Karpas-422 (cell line): ENCODE results near the gene ROBO1. TPM values are rescaled to one million over a fixed set of nuclear protein-coding genes. Genes with fewer than 3 reads are reported as not detected.

Experiments used
- DNase-seq: peaks from one replicate; pipeline ENCODE4 v3.0.0-alpha.2; 2015
- H2AFZ ChIP-seq: fragments of 200-600 bp; sonication (generic); 2 replicates; pipeline ENCODE4 v1.6.1; 2014; ENCODE audit warnings: antibody characterized with exemption, low read length, mixed read lengths
- H3K27ac ChIP-seq: fragments of 200-600 bp; sonication (generic); 2 replicates; pipeline ENCODE4 v1.5.1; 2014; ENCODE audit warnings: mild to moderate bottlenecking, low read length, moderate library complexity
- H3K27me3 ChIP-seq: fragments of 200-600 bp; sonication (generic); 2 replicates; pipeline ENCODE4 v1.6.1; 2014; ENCODE audit warnings: low read length, mixed read lengths
- H3K36me3 ChIP-seq: fragments of 200-600 bp; sonication (generic); 2 replicates; pipeline ENCODE4 v1.6.1; 2014; ENCODE audit warnings: low read length, mixed read lengths; ENCODE audit not compliant: insufficient read depth
- H3K4me1 ChIP-seq: fragments of 200-600 bp; sonication (generic); 2 replicates; pipeline ENCODE4 v1.6.1; 2014; ENCODE audit warnings: mild to moderate bottlenecking, low read length, mixed read lengths
- H3K4me2 ChIP-seq: fragments of 200-600 bp; sonication (generic); 2 replicates; pipeline ENCODE4 v1.6.1; 2014; ENCODE audit warnings: low read length, low read depth, mild to moderate bottlenecking; ENCODE audit not compliant: poor library complexity, severe bottlenecking
- H3K4me3 ChIP-seq: fragments of 200-600 bp; sonication (generic); 2 replicates; pipeline ENCODE4 v1.5.1; 2014; ENCODE audit warnings: mild to moderate bottlenecking, antibody characterized with exemption, low read length, mixed read lengths
- H3K79me2 ChIP-seq: fragments of 200-600 bp; sonication (generic); 2 replicates; pipeline ENCODE4 v1.6.1; 2014; ENCODE audit warnings: mild to moderate bottlenecking, low read length, mixed read lengths
- H3K9ac ChIP-seq: fragments of 200-600 bp; sonication (generic); 2 replicates; pipeline ENCODE4 v1.6.0; 2014; ENCODE audit warnings: low read length
- H3K9me2 ChIP-seq: fragments of 200-600 bp; sonication (generic), shearing (Covaris generic); replicated peaks from 2 replicates; pipeline ENCODE4 v1.6.0; 2014; ENCODE audit warnings: mild to moderate bottlenecking, low read length, moderate library complexity; ENCODE audit not compliant: insufficient read depth
- H3K9me3 ChIP-seq: fragments of 300-700, 200-600 bp; sonication (generic); 2 replicates; pipeline ENCODE4 v1.6.1; 2014; ENCODE audit warnings: low read length, mixed read lengths
- H4K20me1 ChIP-seq: fragments of 200-600 bp; sonication (generic); 2 replicates; pipeline ENCODE4 v1.6.1; 2014; ENCODE audit warnings: mild to moderate bottlenecking, antibody characterized with exemption, low read length, low read depth; ENCODE audit not compliant: insufficient read depth
- total RNA-seq: library from RNA; depleted of rRNA; stranded (reverse); fragments of >200 nt; shearing (Covaris generic); gene quantifications from 2 replicates; pipeline ENCODE4 v1.2.3, GENCODE V29; 2014; ENCODE audit warnings: low replicate concordance

The ROBO1 gene
- total RNA-seq, 1 experiment from 2014 or later: not detected

DNA sequence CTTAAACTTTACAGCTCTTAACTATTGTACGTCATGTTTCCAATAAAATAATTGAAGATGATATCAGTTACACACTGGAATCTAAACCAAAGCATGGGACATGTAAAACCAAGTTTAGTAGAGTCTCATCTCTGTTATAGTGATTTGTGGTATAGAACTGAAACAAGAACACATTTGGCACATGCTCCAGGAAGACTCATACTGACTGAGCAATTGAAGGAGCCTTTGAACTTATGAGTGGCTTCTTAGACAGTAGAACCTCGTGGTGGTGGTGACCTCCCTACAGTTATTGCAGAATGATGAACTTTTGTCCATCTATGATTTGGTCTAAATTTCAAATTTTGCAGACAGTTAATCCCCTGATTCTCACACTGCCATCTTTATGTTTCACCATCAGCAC lies 729.7 kb downstream of the ROBO1 start:
- no peak overlapping the region for H3K4me2 ChIP-seq
- H2AFZ ChIP-seq: no peak overlapping the region
- no peak overlapping the region for H3K27ac ChIP-seq
- no peak overlapping the region for H3K9ac ChIP-seq
- H3K4me3 ChIP-seq: no peak overlapping the region
- H3K36me3 ChIP-seq: no peaks in the 10 kb centered on the region
- no peaks in the 10 kb centered on the region for H3K4me1 ChIP-seq
- no peaks in the 10 kb centered on the region for H3K9me3 ChIP-seq
- H3K79me2 ChIP-seq: no peaks in the 10 kb centered on the region
- no peaks in the 10 kb centered on the region for H3K9me2 ChIP-seq
- H4K20me1 ChIP-seq: no peaks in the 10 kb centered on the region
- no peak for DNase-seq
- H3K27me3 ChIP-seq: no peaks in the 10 kb centered on the region

DNA sequence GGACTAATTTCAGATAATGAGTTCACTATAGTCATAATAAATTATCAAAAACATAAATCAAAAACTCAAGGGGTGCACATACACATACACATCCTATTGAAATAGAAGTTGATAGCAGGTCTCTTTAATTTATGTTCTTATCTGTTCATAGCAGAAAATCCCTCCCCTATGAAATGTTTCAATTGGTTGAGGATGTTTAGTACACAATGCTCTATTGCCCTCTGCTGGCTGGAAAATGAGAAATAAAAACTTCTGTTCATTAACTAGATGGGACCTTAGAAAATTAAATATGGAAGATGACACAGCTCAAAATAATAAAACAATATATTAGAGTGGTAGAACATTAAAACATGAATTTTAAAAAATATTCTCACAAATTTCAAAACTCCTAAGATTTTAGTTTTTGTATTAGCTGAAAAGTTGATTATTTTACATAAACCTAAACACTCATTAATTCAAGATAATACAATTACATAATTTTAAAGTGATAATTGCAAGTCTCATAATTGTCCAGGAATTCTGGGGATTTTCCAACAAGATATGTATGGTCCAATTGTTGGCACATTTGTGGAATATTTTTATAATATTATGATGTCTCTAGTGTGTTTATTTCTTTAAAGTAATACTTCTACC lies 735.0 kb downstream of the ROBO1 start:
- Histone ChIP-seq H4K20me1 (no peaks in the 10 kb centered on the region), H3K4me2 (no peak overlapping the region), H3K4me1 (no peaks in the 10 kb centered on the region), H3K9ac (no peak overlapping the region), H2AFZ (no peak overlapping the region), H3K79me2 (no peaks in the 10 kb centered on the region), H3K27ac (no peak overlapping the region), H3K36me3 (no peaks in the 10 kb centered on the region), H3K9me3 (no peaks in the 10 kb centered on the region), H3K4me3 (no peak overlapping the region), H3K27me3 (no peaks in the 10 kb centered on the region), H3K9me2 (no peaks in the 10 kb centered on the region)
- DNase-seq: peak; percentile 83

GRCh38 chr3:79030157-79030556 lies 737.6 kb downstream of the ROBO1 start:
- Histone ChIP-seq H3K27me3 (no peaks in the 10 kb centered on the region), H3K9me2 (no peaks in the 10 kb centered on the region), H3K9me3 (no peaks in the 10 kb centered on the region), H3K79me2 (no peaks in the 10 kb centered on the region), H3K36me3 (no peaks in the 10 kb centered on the region), H2AFZ (no peak overlapping the region), H3K4me1 (no peaks in the 10 kb centered on the region), H3K27ac (no peak overlapping the region), H3K9ac (no peak overlapping the region), H4K20me1 (no peaks in the 10 kb centered on the region), H3K4me2 (no peak overlapping the region), H3K4me3 (no peak overlapping the region)
- no peak for DNase-seq

- H4K20me1 ChIP-seq: no peaks in the 10 kb centered on the region
- no peak overlapping the region for H3K27ac ChIP-seq
- no peaks in the 10 kb centered on the region for H3K79me2 ChIP-seq
- no peaks in the 10 kb centered on the region for H3K27me3 ChIP-seq
- no peak overlapping the region for H3K9ac ChIP-seq
- no peak overlapping the region for H2AFZ ChIP-seq
- no peaks in the 10 kb centered on the region for H3K9me2 ChIP-seq
- no peak overlapping the region for H3K4me2 ChIP-seq
- no peaks in the 10 kb centered on the region for H3K9me3 ChIP-seq
- DNase-seq: no peak
- no peak overlapping the region for H3K4me3 ChIP-seq
- no peaks in the 10 kb centered on the region for H3K36me3 ChIP-seq
- H3K4me1 ChIP-seq: no peaks in the 10 kb centered on the region
These were observed 738.9 kb downstream of the ROBO1 start for GRCh38 chr3:79028916-79029315.

GRCh38 chr3:79027593-79027992 lies 740.2 kb downstream of the ROBO1 start:
- Histone ChIP-seq H3K36me3 (no peaks in the 10 kb centered on the region), H3K9me2 (no peaks in the 10 kb centered on the region), H3K27me3 (no peaks in the 10 kb centered on the region), H3K4me1 (no peaks in the 10 kb centered on the region), H4K20me1 (no peaks in the 10 kb centered on the region), H2AFZ (no peak overlapping the region), H3K79me2 (no peaks in the 10 kb centered on the region), H3K9me3 (no peaks in the 10 kb centered on the region), H3K27ac (no peak overlapping the region), H3K9ac (no peak overlapping the region), H3K4me2 (no peak overlapping the region), H3K4me3 (no peak overlapping the region)
- no peak for DNase-seq

GRCh38 chr3:79019924-79020173 lies 747.9 kb downstream of the ROBO1 start:
- Histone ChIP-seq H4K20me1 (no peaks in the 10 kb centered on the region), H3K4me2 (no peak overlapping the region), H3K27me3 (no peaks in the 10 kb centered on the region), H3K9me2 (no peaks in the 10 kb centered on the region), H3K79me2 (no peaks in the 10 kb centered on the region), H3K4me3 (no peak overlapping the region), H3K36me3 (no peaks in the 10 kb centered on the region), H2AFZ (no peak overlapping the region), H3K27ac (no peak overlapping the region), H3K9ac (no peak overlapping the region), H3K4me1 (no peaks in the 10 kb centered on the region), H3K9me3 (no peaks in the 10 kb centered on the region)
- DNase-seq: no peak

DNA sequence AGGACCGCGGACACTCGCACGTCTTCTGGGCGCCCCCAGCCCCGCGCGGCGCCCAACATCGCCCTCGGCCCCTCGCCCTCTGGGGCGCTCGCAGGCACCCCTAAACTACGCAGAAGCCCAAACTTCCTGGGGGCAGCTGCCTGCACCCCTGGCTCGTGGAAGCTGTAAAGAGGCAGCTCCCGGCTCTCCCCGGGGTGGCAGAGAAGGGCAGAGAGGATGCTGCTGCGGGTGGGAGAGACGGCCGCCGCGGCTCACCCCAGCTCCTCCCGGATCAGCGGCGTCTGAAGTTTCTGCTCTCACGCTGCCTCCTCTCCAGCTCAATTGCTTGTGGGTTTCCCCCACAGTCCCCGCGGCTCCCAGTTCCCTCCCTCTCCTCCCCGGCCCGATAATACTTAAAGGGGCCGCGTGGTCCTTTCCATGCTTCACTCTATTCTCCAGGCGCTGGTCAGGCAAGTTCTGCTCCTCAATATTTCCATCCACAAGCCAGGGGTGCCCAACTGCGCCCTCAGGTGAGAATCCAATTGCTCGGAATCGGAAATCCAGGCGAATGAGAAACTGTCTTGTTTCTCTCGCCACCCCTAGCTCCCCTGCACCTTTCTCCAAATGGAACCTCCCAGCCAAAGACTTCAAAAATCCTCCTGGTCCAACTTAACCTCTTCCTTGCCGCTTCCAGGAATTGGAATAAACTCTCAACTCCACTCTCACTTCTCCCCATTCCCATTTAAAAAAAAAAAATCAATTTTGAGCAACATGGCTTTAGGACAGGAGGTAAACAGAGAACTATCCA lies 748.5 kb downstream of the ROBO1 start:
- Histone ChIP-seq H3K4me3 (no peak overlapping the region), H3K4me1 (no peaks in the 10 kb centered on the region), H2AFZ (no peak overlapping the region), H3K36me3 (no peaks in the 10 kb centered on the region), H3K9me3 (no peaks in the 10 kb centered on the region), H3K27ac (no peak overlapping the region), H4K20me1 (no peaks in the 10 kb centered on the region), H3K9me2 (no peaks in the 10 kb centered on the region), H3K4me2 (no peak overlapping the region), H3K27me3 (no peaks in the 10 kb centered on the region), H3K79me2 (no peaks in the 10 kb centered on the region), H3K9ac (no peak overlapping the region)
- no peak for DNase-seq

GRCh38 chr3:79018671-79019136 lies 749.1 kb downstream of the ROBO1 start:
- H4K20me1 ChIP-seq: no peaks in the 10 kb centered on the region
- H3K4me1 ChIP-seq: no peaks in the 10 kb centered on the region
- H2AFZ ChIP-seq: no peak overlapping the region
- H3K27me3 ChIP-seq: no peaks in the 10 kb centered on the region
- H3K4me2 ChIP-seq: no peak overlapping the region
- H3K27ac ChIP-seq: no peak overlapping the region
- no peak overlapping the region for H3K4me3 ChIP-seq
- no peaks in the 10 kb centered on the region for H3K9me2 ChIP-seq
- H3K9ac ChIP-seq: no peak overlapping the region
- no peak for DNase-seq
- H3K36me3 ChIP-seq: no peaks in the 10 kb centered on the region
- H3K79me2 ChIP-seq: no peaks in the 10 kb centered on the region
- no peaks in the 10 kb centered on the region for H3K9me3 ChIP-seq
